ENCODE data around the gene NECTIN3.

NECTIN3 gene

GRCh38 chr3:111210866-111211564 lies 139.4 kb downstream of the NECTIN3 start:
- no peak for DNase-seq

DNA sequence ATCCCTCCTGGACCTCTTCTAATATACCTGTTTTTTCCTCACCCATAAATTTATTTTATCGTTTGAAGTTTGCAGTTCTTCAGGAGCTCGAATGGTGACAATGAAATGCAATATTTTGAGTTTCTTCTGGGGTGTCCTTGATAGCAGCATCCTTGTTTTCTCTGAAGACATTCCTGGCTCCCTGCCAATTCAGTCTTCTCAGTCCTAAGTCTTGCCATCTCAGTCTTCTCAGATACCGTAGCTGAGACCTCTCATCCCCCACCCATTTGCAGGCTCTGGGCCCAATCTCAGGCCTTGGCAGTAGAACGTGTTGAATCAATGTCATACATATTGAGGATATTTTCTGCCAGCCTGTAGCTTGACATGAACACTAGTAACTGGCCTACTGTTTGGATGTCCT lies 140.9 kb downstream of the NECTIN3 start:
- DNase-seq = no peak

DNA sequence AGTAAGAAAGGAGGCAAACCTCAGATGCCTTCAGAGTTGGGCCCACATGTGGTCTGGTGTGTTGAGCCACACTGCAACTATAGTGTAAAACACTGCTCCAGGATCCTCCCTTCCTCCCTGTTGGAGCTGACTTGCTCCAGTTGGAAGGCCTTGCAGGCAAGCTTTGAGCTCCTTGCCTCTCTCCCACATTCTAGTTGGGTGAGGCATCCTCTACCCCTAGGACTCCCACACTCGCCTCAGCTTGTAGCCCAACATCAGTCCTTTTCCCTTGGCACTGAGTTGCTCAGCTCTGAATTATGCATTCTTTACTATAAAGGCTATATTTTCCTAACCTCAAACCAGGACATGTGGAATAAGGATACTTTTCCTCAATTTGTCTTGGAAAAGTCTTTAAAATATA lies 143.9 kb downstream of the NECTIN3 start:
- DNase-seq = no peak

DNA sequence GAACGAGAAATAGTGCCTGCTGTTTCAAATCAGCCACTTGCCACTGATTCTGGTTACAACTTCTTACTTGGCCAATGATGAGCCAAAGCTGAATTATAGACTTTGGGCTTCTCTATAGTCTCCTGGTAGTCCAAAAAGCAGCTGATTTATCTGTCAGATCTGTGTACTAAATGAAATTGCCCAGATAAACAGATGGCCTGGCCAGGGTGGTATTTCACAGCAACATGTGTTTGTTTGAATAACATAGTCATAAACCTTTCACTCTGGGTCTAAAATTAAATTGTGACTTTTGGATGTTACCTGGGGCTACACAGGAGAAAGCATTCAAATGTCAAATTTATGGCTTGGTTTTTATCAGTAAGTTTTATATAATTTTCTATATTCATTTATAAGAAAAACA lies 147.0 kb downstream of the NECTIN3 start:
- DNase-seq = no peak

- no peak for DNase-seq
Observed at GRCh38 chr3:111227216-111227615, 155.6 kb downstream of the NECTIN3 start.

DNA sequence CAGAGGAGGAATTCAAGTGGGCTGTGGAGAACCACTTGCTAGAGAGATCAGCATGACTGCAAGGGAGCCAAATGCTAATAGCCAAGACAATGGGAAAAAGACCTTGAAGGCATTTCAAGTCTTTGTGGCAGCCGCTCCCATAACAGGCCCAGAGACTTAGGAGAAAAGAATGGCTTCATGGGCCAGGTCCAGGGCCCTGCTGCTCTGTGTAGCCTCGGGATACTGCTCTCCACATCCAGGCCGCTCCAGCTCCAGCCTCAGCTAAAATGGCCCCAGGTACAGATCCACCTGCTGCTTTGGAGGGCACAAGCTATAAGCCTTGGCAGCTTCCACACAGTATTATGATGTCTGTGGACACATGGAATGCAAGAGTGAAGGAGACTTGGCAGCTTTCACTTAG lies 157.7 kb downstream of the NECTIN3 start:
- DNase-seq = no peak

- no peak for DNase-seq
Observed at GRCh38 chr3:111236836-111237713, 165.5 kb downstream of the NECTIN3 start.

- DNase-seq = no peak
Observed at GRCh38 chr3:111237946-111238345, 166.3 kb downstream of the NECTIN3 start.

GRCh38 chr3:111238885-111239284 lies 167.3 kb downstream of the NECTIN3 start:
- DNase-seq = no peak

- no peak for DNase-seq
Observed at GRCh38 chr3:111241960-111242359, 170.3 kb downstream of the NECTIN3 start.
